ENCODE results near the gene RFTN1.
"Not testable (repeated sequence)": the region's sequence is repeated elsewhere in the genome, so short reads cannot be mapped to it uniquely, and the experiment has no call there.

Gene RFTN1

DNA sequence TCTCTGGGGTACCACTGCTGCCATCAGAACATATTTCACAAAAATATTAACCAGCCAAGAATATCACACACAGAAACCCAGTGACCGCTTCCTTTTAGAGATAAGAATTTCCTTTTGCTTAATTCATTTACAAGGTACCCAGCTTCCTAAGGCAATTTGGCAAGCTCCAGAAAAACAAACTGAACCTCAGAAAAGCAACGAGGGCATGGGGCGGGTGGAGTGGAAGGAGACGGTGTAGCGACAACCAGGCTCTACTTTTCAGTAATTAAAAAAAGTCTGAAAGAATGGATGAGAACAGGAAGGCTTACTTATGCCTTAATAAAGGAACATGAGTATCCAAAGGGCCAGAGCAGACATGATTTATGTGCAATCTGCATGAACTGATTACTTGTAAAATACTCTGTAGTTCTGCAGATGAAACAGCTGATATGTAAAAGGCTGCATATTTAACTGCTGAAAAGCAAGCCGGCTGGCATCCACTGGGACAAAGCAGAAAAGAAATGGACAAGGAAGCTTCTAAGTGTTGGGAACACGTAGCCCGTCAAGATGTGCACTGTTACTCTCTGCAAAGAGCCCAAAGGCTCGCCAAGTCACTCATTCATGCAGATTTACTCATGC lies 18.6 kb downstream of the RFTN1 start:
- ChIA-PET CTCF (interaction anchor here (1.8 to 2.1 kb wide), 2 partner anchors 15 to 205 kb away, joined by 4 to 10 read pairs; no protein-coding TSS in a partner anchor), POLR2A (interaction anchor here (1.3 kb wide), 1 partner anchor 11 kb away, joined by 6 read pairs; no protein-coding TSS in a partner anchor)
- H3K4me3 ChIP-seq (ENCODE audit: low read depth, low read length): no peak overlapping the region
- TF ChIP-seq CTCF (IDR thresholded peaks at IDR 0.05; ENCODE audit: insufficient read depth, low read length, missing control alignments): no peak
- no peak for DNase-seq (ENCODE audit: low read depth, low spot score)

DNA sequence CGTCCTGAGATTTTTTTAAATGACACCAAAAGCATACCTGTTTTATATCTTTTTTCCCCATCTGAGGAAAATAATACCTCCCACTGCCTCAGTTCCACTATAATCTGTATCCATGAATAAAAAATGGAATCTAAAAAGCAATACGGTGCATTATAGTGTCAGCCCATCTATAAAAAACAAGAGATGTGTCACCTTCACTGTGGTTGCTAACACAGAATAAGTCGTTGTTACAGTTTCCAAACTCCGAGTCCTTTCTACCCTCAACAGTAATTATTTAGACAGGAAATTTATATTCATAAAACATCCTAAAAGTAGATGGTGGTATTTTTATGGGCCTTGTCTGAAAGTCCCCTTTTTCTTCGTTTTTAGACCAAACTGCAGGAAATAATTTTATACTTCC lies 19.4 kb downstream of the RFTN1 start:
- no peak for DNase-seq (ENCODE audit: low read depth, low spot score)
- ChIA-PET POLR2A (interaction anchor here (1.3 kb wide), 1 partner anchor 10 kb away, joined by 6 read pairs; no protein-coding TSS in a partner anchor), CTCF (no interaction called here)
- no peak overlapping the region for H3K4me3 ChIP-seq (ENCODE audit: low read depth, low read length)
- no peak for TF ChIP-seq CTCF (IDR thresholded peaks at IDR 0.05; ENCODE audit: insufficient read depth, low read length, missing control alignments)

- no peak for DNase-seq (ENCODE audit: low read depth, low spot score)
- ChIA-PET POLR2A (no interaction called here), CTCF (no interaction called here)
- no peak for TF ChIP-seq CTCF (IDR thresholded peaks at IDR 0.05; ENCODE audit: insufficient read depth, low read length, missing control alignments)
- no peak overlapping the region for H3K4me3 ChIP-seq (ENCODE audit: low read depth, low read length)
Measured at GRCh38 chr3:16490062-16490619, 23.4 kb downstream of the RFTN1 start.

DNA sequence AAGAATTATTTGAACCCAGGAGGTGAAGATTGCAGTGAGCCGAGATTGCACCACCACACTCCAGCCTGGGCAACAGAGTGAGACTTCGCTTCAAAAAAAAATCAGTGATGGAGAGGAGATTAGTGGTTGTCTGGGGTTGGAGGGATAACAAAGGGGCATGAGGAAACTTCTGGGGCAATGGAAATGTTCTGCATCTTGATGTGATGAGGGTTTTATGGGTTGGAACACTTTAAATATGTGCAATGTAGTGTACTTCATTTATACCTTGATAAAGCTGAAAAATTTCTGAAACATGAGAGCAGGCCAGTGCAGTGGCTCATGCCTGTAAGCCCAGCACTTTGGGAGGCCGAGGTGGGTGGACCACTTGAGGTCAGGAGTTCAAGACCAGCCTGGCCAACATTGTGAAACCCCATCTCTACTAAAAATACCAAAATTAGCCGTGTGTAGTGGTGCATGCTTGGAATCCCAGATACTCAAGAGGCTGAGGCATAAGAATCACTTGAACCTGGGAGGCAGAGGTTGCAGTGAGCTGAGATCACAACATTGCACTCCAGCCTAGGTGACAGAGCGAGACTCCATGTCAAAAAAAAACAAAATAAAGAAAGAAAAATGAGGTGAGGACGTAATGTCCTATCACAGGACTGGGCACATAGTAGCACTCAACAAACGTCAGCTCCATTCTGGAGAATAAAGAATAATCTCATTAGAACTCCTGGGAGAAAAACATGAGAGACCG lies 24.0 kb downstream of the RFTN1 start:
- POLR2A ChIA-PET; DNase-seq (ENCODE audit: low read depth, low spot score); CTCF ChIA-PET; H3K4me3 ChIP-seq (ENCODE audit: low read depth, low read length): not testable (repeated sequence)

DNA sequence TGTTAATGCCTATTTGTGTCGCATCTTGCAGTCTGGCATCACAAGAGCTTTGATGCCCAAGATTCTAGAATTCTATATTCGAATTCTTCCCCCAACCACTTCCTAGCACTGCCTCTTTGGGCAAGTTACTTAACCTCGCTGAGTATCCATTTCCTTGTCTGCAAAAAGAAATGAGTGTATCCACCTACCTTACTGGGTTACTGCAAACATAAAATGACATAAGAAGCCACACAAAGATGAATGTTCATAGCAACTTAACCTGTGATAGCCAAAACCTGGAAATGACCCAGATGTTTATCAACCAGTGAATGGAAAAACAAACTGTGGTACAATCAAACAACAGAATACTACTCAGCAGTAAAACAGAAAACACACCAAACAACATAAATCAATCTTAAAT lies 24.9 kb downstream of the RFTN1 start:
- no peak for TF ChIP-seq CTCF (IDR thresholded peaks at IDR 0.05; ENCODE audit: insufficient read depth, low read length, missing control alignments)
- ChIA-PET CTCF (no interaction called here), POLR2A (no interaction called here)
- H3K4me3 ChIP-seq (ENCODE audit: low read depth, low read length): no peak overlapping the region
- no peak for DNase-seq (ENCODE audit: low read depth, low spot score)

DNA sequence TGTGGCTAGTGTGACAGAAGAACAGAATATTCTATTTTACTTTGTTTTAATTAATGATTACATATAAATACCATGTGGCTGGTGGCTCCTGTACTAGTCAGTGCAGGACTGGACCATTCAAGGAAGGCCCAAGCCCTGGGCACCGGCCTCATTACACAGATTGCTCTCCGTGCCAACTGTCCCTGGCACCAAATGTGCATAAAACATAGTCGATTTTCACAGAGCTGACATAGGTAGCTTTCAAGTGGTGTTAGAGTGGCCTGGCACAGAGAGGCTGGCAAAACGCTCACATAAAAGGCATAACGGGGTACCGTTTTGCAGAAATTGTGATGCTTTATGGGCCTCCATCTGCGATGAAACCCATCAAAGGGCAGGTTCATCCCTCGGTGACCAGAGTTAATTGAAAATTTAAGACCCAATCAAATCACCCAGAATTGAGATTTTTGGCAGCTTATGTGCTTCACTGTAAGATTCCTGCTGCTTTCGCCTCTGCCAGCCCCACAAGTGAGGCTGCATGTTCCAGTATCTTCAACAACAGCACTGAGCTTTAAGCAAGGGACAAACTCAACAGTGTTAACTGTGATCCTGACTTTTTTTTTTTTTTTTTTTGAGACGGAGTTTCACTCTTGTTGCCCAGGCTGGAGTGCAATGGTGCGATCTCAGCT lies 25.9 kb downstream of the RFTN1 start:
- ChIA-PET POLR2A (no interaction called here), CTCF (interaction anchor here (1.0 to 1.4 kb wide), 2 partner anchors 10 to 24 kb away, joined by 3 to 5 read pairs; no protein-coding TSS in a partner anchor)
- no peak for TF ChIP-seq CTCF (IDR thresholded peaks at IDR 0.05; ENCODE audit: insufficient read depth, low read length, missing control alignments)
- no peak for DNase-seq (ENCODE audit: low read depth, low spot score)
- no peak overlapping the region for H3K4me3 ChIP-seq (ENCODE audit: low read depth, low read length)

All from AG04449 (cell line).